GM23338 (cell line): ENCODE measurements around the gene NTM. TPM values are rescaled to one million over a fixed set of nuclear protein-coding genes. Genes with fewer than 3 reads are reported as not detected.

Experiments
- ATAC-seq: fragments of 200-7000 bp; cut with Tn5 transposase; 3 replicates; pipeline ENCODE4 v1.9.1; 2020
- DNase-seq: peaks from one replicate; pipeline ENCODE4 v3.0.0-alpha.2; 2015; ENCODE audit warnings: low spot score
- H2AFZ ChIP-seq: fragments of 200-600 bp; sonication (generic); 2 replicates; pipeline ENCODE4 v1.8.0; 2016; ENCODE audit warnings: antibody characterized with exemption, mild to moderate bottlenecking, moderate library complexity
- H3F3A ChIP-seq: fragments of 200-600 bp; sonication (generic); replicated peaks from 2 replicates; pipeline ENCODE4 v1.8.0; 2017; ENCODE audit warnings: antibody characterized with exemption, mixed run types, low read depth
- H3K27ac ChIP-seq: fragments of 200-600 bp; sonication (generic); 2 replicates; pipeline ENCODE4 v1.6.1; 2016; ENCODE audit warnings: low read depth
- H3K27me3 ChIP-seq: fragments of 200-600 bp; sonication (generic); 2 replicates; pipeline ENCODE4 v1.8.0; 2016; ENCODE audit warnings: mild to moderate bottlenecking, mixed run types, moderate library complexity; ENCODE audit not compliant: insufficient read depth
- H3K36me3 ChIP-seq: fragments of 200-600 bp; sonication (generic); 2 replicates; pipeline ENCODE4 v1.8.0; 2016; ENCODE audit warnings: mild to moderate bottlenecking; ENCODE audit not compliant: insufficient read depth
- H3K4me1 ChIP-seq: fragments of 200-600 bp; sonication (generic); 2 replicates; pipeline ENCODE4 v1.8.0; 2016; ENCODE audit warnings: mild to moderate bottlenecking, moderate library complexity; ENCODE audit not compliant: insufficient read depth
- H3K4me2 ChIP-seq: fragments of 200-600 bp; sonication (generic); 2 replicates; pipeline ENCODE4 v1.7.1; 2017; ENCODE audit warnings: mixed run types
- H3K4me3 ChIP-seq: fragments of 200-600 bp; sonication (generic); 2 replicates; pipeline ENCODE4 v1.6.1; 2016; ENCODE audit warnings: mixed run types
- H3K79me2 ChIP-seq: fragments of 200-600 bp; sonication (generic); replicated peaks from 2 replicates; pipeline ENCODE4 v1.8.0; 2017; ENCODE audit warnings: mild to moderate bottlenecking; ENCODE audit not compliant: insufficient read depth
- H3K9me2 ChIP-seq: fragments of 200-600 bp; sonication (generic); 2 replicates; pipeline ENCODE4 v1.8.0; 2017; ENCODE audit not compliant: insufficient read depth
- H4K20me1 ChIP-seq: fragments of 200-600 bp; sonication (generic); replicated peaks from 2 replicates; pipeline ENCODE4 v1.8.0; 2017; ENCODE audit warnings: mild to moderate bottlenecking; ENCODE audit not compliant: insufficient read depth
- H3K27ac Mint-ChIP-seq: 2 replicates; pipeline ENCODE4 v1.8.0; 2020; ENCODE audit warnings: inconsistent platforms, mild to moderate bottlenecking, moderate library complexity, mixed read lengths
- H3K27me3 Mint-ChIP-seq: 3 replicates; pipeline ENCODE4 v1.8.0; 2022; ENCODE audit warnings: low read depth, mild to moderate bottlenecking, moderate library complexity, mixed read lengths, inconsistent platforms; ENCODE audit not compliant: insufficient read depth, poor library complexity
- H3K36me3 Mint-ChIP-seq: 3 replicates; pipeline ENCODE4 v1.8.0; 2021; ENCODE audit warnings: low read depth, mild to moderate bottlenecking, inconsistent platforms, moderate library complexity, mixed read lengths
- H3K4me1 Mint-ChIP-seq: 3 replicates; pipeline ENCODE4 v1.8.0; 2020; ENCODE audit warnings: mild to moderate bottlenecking, inconsistent platforms, mixed read lengths
- H3K4me3 Mint-ChIP-seq: 3 replicates; pipeline ENCODE4 v1.8.0; 2021; ENCODE audit warnings: moderate library complexity, mild to moderate bottlenecking, inconsistent platforms, mixed read lengths
- H3K9me3 Mint-ChIP-seq: 3 replicates; pipeline ENCODE4 v1.8.0; 2020; ENCODE audit warnings: moderate library complexity, mild to moderate bottlenecking, inconsistent platforms, mixed read lengths
- CREB1 ChIP-seq: fragments of 250-450 bp; sonication (Bioruptor Pico); IDR thresholded peaks from 2 replicates; pipeline ENCODE4 v1.5.0; 2020; ENCODE audit warnings: low read depth, mild to moderate bottlenecking, moderate library complexity
- EZH2 ChIP-seq: fragments of 200-600 bp; sonication (generic); IDR thresholded peaks from one replicate; pipeline ENCODE4 v1.8.0; 2017; ENCODE audit warnings: antibody characterized with exemption, mild to moderate bottlenecking, low read depth; ENCODE audit not compliant: unreplicated experiment
- EZH2phosphoT487 ChIP-seq: fragments of 200-600 bp; sonication (generic); IDR thresholded peaks from one replicate; pipeline ENCODE4 v1.8.1; 2018; ENCODE audit warnings: antibody characterized with exemption; ENCODE audit not compliant: unreplicated experiment
- JUNB ChIP-seq: IDR thresholded peaks from one replicate; pipeline ENCODE4 v1.6.1; 2016; ENCODE audit warnings: antibody characterized with exemption; ENCODE audit not compliant: unreplicated experiment
- NANOG ChIP-seq: IDR thresholded peaks from 2 replicates; pipeline ENCODE4 v1.6.1; 2016; ENCODE audit warnings: antibody characterized with exemption, borderline replicate concordance
- POLR2AphosphoS5 ChIP-seq: IDR thresholded peaks from 2 replicates; pipeline ENCODE4 v1.6.1; 2016; ENCODE audit warnings: antibody characterized with exemption, low read depth
- STAT1 ChIP-seq: IDR thresholded peaks from one replicate; pipeline ENCODE4 v1.6.1; 2016; ENCODE audit warnings: antibody characterized with exemption; ENCODE audit not compliant: unreplicated experiment
- ZNF114 ChIP-seq: fragments of 250-450 bp; sonication (Bioruptor Pico); IDR thresholded peaks from 2 replicates; pipeline ENCODE4 v1.5.0; 2020; ENCODE audit warnings: mild to moderate bottlenecking, moderate library complexity
- ZNF331 ChIP-seq: fragments of 250-450 bp; sonication (Bioruptor Pico); IDR thresholded peaks from 2 replicates; pipeline ENCODE4 v1.5.0; 2020; ENCODE audit warnings: low read depth, mild to moderate bottlenecking, moderate library complexity
- polyA plus RNA-seq: library from polyadenylated mRNA; unstranded; fragments of >200 nt; fragmentation: Nextera tagmentation; extraction: Ambion mirVana; gene quantifications from 2 replicates; pipeline ENCODE4 v1.2.1, GENCODE V29; 2016
- total RNA-seq: library from RNA; depleted of rRNA; stranded (reverse); fragments of >200 nt; shearing (Covaris generic); gene quantifications from 2 replicates; pipeline ENCODE4 v1.2.3, GENCODE V29; 2014
- TF ChIP-seq, protein P1 (sequence below), 2 experiments: fragments of 200-600 bp in 1 of 2; sonication (generic) in 1 of 2; conservative IDR thresholded peaks; 2 replicates each; pipeline versions ENCODE4 v1.5.1 to v1.6.1; 2016 to 2017; ENCODE audit warnings: antibody characterized with exemption in 2 of 2, low read depth in 2 of 2, mild to moderate bottlenecking in 2 of 2, moderate library complexity in 1 of 2
- TF ChIP-seq, protein P2 (sequence below): IDR thresholded peaks from 2 replicates; pipeline ENCODE4 v1.6.1; 2016; ENCODE audit warnings: antibody characterized with exemption
- TF ChIP-seq, protein P3 (sequence below): IDR thresholded peaks from one replicate; pipeline ENCODE4 v1.6.1; 2018; ENCODE audit warnings: antibody characterized with exemption; ENCODE audit not compliant: unreplicated experiment
- TF ChIP-seq, protein P4 (sequence below): fragments of 250-450 bp; sonication (Bioruptor Pico); IDR thresholded peaks from 2 replicates; pipeline ENCODE4 v1.5.0; 2020; ENCODE audit warnings: mild to moderate bottlenecking, moderate library complexity

Gene NTM
- total and polyA plus RNA-seq, 2 experiments from 2014 or later: 10.6 to 14.6 TPM

DNA sequence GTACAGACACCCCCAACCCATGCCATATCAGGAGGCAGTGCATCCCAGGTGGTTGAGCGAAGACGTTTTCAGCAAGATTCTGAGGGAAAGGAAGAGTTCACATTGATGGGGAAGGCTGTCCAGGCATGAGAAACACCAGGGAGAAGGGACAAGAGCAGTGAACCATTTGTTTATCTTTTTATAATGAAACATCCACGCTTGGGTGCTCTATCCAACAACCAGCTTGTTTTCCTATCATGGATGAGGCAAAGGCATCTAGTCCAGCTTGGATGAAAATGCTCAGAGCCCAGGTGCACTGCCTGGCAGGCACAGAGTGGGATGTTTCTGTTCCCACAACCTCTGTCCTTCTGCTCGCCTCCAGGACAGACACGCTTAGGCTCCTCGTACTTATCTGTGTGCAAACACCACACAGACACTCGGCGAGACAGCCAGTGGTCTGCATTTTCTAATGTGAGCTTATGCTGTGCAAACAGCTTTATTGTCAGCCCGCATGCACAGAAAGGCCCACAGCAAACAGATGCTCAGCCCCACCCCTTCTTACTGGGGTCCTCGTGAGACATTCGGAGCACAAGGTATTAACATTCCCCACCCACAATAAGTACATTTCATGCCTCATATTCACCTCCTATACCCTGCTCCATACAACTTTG lies 45.4 kb upstream of the NTM start:
- peaks cover 2% of the 10 kb centered on the region for H3K27me3 Mint-ChIP-seq

More for the DNA sequence above, 45.4 kb upstream of the NTM start:
- Histone ChIP-seq H3K4me2 (no peak overlapping the region), H3K27me3 (no peaks in the 10 kb centered on the region), H4K20me1 (0 out of 2 replicates have a peak, but pooled peaks cover 5% of the 10 kb centered on the region), H3K36me3 (no peaks in the 10 kb centered on the region), H2AFZ (no peak overlapping the region), H3K4me1 (peaks cover 20% of the 10 kb centered on the region), H3K4me3 (no peak overlapping the region), H3K27ac (no peak overlapping the region), H3K9me2 (peaks cover 12% of the 10 kb centered on the region), H3K79me2 (no peaks in the 10 kb centered on the region), H3F3A (no peaks in the 10 kb centered on the region)
- no peak overlapping the region for H3K27ac Mint-ChIP-seq
- H3K9me3 Mint-ChIP-seq: no peaks in the 10 kb centered on the region
- no peak for DNase-seq
- peaks cover 14% of the 10 kb centered on the region for H3K4me1 Mint-ChIP-seq
- TF ChIP-seq NANOG: no peak
- TF ChIP-seq STAT1: no peak
- TF ChIP-seq, protein P1, sequence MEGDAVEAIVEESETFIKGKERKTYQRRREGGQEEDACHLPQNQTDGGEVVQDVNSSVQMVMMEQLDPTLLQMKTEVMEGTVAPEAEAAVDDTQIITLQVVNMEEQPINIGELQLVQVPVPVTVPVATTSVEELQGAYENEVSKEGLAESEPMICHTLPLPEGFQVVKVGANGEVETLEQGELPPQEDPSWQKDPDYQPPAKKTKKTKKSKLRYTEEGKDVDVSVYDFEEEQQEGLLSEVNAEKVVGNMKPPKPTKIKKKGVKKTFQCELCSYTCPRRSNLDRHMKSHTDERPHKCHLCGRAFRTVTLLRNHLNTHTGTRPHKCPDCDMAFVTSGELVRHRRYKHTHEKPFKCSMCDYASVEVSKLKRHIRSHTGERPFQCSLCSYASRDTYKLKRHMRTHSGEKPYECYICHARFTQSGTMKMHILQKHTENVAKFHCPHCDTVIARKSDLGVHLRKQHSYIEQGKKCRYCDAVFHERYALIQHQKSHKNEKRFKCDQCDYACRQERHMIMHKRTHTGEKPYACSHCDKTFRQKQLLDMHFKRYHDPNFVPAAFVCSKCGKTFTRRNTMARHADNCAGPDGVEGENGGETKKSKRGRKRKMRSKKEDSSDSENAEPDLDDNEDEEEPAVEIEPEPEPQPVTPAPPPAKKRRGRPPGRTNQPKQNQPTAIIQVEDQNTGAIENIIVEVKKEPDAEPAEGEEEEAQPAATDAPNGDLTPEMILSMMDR (conservative IDR thresholded peaks at IDR 0.05; ENCODE audit: low read depth in 2 of 2): no peak
- TF ChIP-seq, protein P2, sequence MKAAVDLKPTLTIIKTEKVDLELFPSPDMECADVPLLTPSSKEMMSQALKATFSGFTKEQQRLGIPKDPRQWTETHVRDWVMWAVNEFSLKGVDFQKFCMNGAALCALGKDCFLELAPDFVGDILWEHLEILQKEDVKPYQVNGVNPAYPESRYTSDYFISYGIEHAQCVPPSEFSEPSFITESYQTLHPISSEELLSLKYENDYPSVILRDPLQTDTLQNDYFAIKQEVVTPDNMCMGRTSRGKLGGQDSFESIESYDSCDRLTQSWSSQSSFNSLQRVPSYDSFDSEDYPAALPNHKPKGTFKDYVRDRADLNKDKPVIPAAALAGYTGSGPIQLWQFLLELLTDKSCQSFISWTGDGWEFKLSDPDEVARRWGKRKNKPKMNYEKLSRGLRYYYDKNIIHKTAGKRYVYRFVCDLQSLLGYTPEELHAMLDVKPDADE: no peak
- TF ChIP-seq ZNF331 (CRISPR knock-in tag): no peak
- TF ChIP-seq POLR2AphosphoS5: no peak
- TF ChIP-seq ZNF114: no peak
- no peak for TF ChIP-seq JUNB
- TF ChIP-seq EZH2phosphoT487: no peak
- TF ChIP-seq CREB1: no peak
- TF ChIP-seq, protein P3, sequence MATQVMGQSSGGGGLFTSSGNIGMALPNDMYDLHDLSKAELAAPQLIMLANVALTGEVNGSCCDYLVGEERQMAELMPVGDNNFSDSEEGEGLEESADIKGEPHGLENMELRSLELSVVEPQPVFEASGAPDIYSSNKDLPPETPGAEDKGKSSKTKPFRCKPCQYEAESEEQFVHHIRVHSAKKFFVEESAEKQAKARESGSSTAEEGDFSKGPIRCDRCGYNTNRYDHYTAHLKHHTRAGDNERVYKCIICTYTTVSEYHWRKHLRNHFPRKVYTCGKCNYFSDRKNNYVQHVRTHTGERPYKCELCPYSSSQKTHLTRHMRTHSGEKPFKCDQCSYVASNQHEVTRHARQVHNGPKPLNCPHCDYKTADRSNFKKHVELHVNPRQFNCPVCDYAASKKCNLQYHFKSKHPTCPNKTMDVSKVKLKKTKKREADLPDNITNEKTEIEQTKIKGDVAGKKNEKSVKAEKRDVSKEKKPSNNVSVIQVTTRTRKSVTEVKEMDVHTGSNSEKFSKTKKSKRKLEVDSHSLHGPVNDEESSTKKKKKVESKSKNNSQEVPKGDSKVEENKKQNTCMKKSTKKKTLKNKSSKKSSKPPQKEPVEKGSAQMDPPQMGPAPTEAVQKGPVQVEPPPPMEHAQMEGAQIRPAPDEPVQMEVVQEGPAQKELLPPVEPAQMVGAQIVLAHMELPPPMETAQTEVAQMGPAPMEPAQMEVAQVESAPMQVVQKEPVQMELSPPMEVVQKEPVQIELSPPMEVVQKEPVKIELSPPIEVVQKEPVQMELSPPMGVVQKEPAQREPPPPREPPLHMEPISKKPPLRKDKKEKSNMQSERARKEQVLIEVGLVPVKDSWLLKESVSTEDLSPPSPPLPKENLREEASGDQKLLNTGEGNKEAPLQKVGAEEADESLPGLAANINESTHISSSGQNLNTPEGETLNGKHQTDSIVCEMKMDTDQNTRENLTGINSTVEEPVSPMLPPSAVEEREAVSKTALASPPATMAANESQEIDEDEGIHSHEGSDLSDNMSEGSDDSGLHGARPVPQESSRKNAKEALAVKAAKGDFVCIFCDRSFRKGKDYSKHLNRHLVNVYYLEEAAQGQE: no peak
- TF ChIP-seq, protein P4, sequence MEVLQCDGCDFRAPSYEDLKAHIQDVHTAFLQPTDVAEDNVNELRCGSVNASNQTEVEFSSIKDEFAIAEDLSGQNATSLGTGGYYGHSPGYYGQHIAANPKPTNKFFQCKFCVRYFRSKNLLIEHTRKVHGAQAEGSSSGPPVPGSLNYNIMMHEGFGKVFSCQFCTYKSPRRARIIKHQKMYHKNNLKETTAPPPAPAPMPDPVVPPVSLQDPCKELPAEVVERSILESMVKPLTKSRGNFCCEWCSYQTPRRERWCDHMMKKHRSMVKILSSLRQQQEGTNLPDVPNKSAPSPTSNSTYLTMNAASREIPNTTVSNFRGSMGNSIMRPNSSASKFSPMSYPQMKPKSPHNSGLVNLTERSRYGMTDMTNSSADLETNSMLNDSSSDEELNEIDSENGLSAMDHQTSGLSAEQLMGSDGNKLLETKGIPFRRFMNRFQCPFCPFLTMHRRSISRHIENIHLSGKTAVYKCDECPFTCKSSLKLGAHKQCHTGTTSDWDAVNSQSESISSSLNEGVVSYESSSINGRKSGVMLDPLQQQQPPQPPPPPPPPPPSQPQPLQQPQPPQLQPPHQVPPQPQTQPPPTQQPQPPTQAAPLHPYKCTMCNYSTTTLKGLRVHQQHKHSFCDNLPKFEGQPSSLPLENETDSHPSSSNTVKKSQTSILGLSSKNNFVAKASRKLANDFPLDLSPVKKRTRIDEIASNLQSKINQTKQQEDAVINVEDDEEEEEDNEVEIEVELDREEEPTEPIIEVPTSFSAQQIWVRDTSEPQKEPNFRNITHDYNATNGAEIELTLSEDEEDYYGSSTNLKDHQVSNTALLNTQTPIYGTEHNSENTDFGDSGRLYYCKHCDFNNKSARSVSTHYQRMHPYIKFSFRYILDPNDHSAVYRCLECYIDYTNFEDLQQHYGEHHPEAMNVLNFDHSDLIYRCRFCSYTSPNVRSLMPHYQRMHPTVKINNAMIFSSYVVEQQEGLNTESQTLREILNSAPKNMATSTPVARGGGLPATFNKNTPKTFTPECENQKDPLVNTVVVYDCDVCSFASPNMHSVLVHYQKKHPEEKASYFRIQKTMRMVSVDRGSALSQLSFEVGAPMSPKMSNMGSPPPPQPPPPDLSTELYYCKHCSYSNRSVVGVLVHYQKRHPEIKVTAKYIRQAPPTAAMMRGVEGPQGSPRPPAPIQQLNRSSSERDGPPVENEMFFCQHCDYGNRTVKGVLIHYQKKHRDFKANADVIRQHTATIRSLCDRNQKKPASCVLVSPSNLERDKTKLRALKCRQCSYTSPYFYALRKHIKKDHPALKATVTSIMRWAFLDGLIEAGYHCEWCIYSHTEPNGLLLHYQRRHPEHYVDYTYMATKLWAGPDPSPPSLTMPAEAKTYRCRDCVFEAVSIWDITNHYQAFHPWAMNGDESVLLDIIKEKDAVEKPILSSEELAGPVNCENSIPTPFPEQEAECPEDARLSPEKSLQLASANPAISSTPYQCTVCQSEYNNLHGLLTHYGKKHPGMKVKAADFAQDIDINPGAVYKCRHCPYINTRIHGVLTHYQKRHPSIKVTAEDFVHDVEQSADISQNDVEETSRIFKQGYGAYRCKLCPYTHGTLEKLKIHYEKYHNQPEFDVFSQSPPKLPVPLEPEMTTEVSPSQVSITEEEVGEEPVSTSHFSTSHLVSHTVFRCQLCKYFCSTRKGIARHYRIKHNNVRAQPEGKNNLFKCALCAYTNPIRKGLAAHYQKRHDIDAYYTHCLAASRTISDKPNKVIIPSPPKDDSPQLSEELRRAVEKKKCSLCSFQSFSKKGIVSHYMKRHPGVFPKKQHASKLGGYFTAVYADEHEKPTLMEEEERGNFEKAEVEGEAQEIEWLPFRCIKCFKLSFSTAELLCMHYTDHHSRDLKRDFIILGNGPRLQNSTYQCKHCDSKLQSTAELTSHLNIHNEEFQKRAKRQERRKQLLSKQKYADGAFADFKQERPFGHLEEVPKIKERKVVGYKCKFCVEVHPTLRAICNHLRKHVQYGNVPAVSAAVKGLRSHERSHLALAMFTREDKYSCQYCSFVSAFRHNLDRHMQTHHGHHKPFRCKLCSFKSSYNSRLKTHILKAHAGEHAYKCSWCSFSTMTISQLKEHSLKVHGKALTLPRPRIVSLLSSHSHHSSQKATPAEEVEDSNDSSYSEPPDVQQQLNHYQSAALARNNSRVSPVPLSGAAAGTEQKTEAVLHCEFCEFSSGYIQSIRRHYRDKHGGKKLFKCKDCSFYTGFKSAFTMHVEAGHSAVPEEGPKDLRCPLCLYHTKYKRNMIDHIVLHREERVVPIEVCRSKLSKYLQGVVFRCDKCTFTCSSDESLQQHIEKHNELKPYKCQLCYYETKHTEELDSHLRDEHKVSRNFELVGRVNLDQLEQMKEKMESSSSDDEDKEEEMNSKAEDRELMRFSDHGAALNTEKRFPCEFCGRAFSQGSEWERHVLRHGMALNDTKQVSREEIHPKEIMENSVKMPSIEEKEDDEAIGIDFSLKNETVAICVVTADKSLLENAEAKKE (CRISPR knock-in tag): no peak
- TF ChIP-seq EZH2: no peak
- H3K36me3 Mint-ChIP-seq: 0 out of 3 replicates have a peak, but pooled peaks cover under 1% of the 10 kb centered on the region
- no peak overlapping the region for H3K4me3 Mint-ChIP-seq
- ATAC-seq: no peak
